Measurements from ENCODE around the gene LASP1NB.

The LASP1NB gene

DNA sequence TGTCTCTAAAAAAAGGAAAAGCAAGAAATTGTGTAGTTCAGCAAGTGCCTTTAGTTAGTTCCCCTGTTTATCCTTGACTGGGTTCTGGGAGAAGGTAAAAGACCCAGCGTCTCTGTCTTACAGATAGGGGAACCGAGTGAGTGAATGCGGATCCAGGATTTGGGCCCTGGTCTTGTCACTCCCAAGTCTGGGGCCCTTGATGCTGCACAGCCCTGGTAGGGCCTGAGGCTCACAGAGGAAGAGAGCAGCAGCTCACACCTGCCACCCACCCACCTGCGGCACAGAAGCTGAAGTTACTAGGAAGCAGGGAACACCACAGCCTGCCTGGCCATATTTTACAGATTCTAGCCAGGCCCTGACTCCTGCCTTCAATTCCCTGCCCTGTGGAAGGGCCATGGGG lies 33.3 kb upstream of the LASP1NB start:
- DNase-seq (ENCODE audit: low read depth, low spot score): no peak
- H3K4me3 ChIP-seq (ENCODE audit: low read depth, low read length): no peak overlapping the region
- no peak overlapping the region for H3K27ac ChIP-seq (ENCODE audit: low read depth, low read length)
- POLR2A ChIA-PET: no interaction called here
- H3K27me3 ChIP-seq (ENCODE audit: control insufficient read depth, insufficient read depth, low read length): no peaks in the 10 kb centered on the region
- no peaks in the 10 kb centered on the region for H3K9me3 ChIP-seq (ENCODE audit: control insufficient read depth, insufficient read depth, low read length)
- CTCF ChIA-PET: no interaction called here
- TF ChIP-seq, protein P1, sequence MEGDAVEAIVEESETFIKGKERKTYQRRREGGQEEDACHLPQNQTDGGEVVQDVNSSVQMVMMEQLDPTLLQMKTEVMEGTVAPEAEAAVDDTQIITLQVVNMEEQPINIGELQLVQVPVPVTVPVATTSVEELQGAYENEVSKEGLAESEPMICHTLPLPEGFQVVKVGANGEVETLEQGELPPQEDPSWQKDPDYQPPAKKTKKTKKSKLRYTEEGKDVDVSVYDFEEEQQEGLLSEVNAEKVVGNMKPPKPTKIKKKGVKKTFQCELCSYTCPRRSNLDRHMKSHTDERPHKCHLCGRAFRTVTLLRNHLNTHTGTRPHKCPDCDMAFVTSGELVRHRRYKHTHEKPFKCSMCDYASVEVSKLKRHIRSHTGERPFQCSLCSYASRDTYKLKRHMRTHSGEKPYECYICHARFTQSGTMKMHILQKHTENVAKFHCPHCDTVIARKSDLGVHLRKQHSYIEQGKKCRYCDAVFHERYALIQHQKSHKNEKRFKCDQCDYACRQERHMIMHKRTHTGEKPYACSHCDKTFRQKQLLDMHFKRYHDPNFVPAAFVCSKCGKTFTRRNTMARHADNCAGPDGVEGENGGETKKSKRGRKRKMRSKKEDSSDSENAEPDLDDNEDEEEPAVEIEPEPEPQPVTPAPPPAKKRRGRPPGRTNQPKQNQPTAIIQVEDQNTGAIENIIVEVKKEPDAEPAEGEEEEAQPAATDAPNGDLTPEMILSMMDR (IDR thresholded peaks at IDR 0.05; ENCODE audit: low read depth, low read length): no peak

DNA sequence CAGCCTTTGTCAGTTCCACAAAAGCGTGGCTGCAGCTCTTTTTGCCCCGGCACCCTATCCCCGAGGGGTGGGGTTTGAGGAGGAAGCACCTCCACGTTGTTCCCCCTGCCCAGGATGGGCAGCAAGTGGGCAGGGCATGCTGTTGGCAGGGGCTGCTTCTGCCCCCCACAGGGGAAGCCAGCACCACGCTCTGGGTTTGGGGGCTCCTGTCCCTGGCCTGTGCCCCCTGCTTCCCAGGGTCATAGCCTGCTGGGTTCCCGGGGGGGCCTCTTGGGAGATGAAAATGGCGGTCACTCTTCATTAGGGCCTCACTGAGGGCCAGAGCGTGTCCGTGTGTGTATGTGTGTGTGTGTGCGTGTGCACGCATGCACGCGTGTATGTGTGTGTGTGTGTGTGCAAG lies 32.8 kb upstream of the LASP1NB start:
- no peak for DNase-seq (ENCODE audit: low read depth, low spot score)
- Histone ChIP-seq H3K27me3 (ENCODE audit: control insufficient read depth, insufficient read depth, low read length) (no peaks in the 10 kb centered on the region), H3K4me3 (ENCODE audit: low read depth, low read length) (no peak overlapping the region), H3K27ac (ENCODE audit: low read depth, low read length) (no peak overlapping the region), H3K9me3 (ENCODE audit: control insufficient read depth, insufficient read depth, low read length) (no peaks in the 10 kb centered on the region; the same call in 1 of the 2 replicates)
- POLR2A ChIA-PET: no interaction called here
- CTCF ChIA-PET: no interaction called here
- TF ChIP-seq, protein P1 (IDR thresholded peaks at IDR 0.05; ENCODE audit: low read depth, low read length): no peak

DNA sequence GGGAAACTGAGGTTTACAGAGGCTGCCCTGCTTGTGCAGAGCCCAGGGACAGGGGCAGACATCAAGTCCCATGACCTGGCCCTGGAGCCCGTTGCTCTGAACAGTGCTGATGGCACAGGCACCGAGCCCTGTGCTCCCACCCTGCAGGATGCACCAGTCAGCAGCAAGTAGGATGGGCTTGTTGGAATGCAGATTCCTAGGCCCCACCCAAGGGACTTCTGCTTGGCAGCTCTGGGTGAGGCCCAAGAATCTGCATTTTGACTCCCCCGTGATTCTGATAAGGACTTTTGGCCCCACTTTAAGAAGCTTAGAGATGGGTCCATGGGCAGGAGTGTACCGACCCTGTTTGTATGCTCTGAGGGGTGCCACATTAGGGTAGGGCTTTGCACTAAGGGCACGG lies 32.3 kb upstream of the LASP1NB start:
- CTCF ChIA-PET: no interaction called here

DNA sequence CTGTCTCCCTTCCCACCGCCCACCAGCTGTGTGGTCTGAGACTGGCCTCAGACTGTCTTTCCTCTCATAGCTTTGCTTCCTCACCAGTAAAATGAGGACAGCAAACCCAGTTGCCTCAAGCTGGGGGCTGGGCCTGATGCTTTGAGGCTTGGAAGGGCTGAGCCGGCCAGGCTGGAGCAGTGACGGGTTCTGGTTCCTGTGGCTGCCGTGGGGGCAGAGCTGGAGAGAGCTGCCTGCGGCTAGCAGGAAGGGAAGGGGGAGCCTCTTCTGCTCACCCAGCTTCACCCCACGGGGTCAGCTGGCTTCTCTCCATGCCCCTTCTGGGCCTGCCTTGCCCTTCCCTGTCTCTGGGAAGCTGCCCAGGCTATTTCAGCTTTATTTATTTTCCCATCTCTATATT lies 31.8 kb upstream of the LASP1NB start:
- Histone ChIP-seq H3K4me3 (ENCODE audit: low read depth, low read length) (no peak overlapping the region), H3K9me3 (ENCODE audit: control insufficient read depth, insufficient read depth, low read length) (no peaks in the 10 kb centered on the region; the same call in 1 of the 2 replicates), H3K27ac (ENCODE audit: low read depth, low read length) (no peak overlapping the region), H3K27me3 (ENCODE audit: control insufficient read depth, insufficient read depth, low read length) (no peaks in the 10 kb centered on the region)
- no peak for DNase-seq (ENCODE audit: low read depth, low spot score)
- POLR2A ChIA-PET: interaction anchor here (0.7 to 1.3 kb wide), 3 partner anchors 22 to 29 kb away, joined by 3 to 4 read pairs (median 3); partner anchors contain the start of gene LASP1
- TF ChIP-seq, protein P1 (IDR thresholded peaks at IDR 0.05; ENCODE audit: low read depth, low read length): no peak
- CTCF ChIA-PET: no interaction called here

More for the DNA sequence above, 32.3 kb upstream of the LASP1NB start:
- POLR2A ChIA-PET: interaction anchor here (0.7 to 1.3 kb wide), 3 partner anchors 22 to 30 kb away, joined by 3 to 4 read pairs (median 3); partner anchors contain the start of gene LASP1
- no peak overlapping the region for H3K27ac ChIP-seq (ENCODE audit: low read depth, low read length)
- no peaks in the 10 kb centered on the region; the same call in 1 of the 2 replicates for H3K9me3 ChIP-seq (ENCODE audit: control insufficient read depth, insufficient read depth, low read length)
- TF ChIP-seq, protein P1 (IDR thresholded peaks at IDR 0.05; ENCODE audit: low read depth, low read length): no peak
- H3K4me3 ChIP-seq (ENCODE audit: low read depth, low read length): no peak overlapping the region
- DNase-seq (ENCODE audit: low read depth, low spot score): no peak
- H3K27me3 ChIP-seq (ENCODE audit: control insufficient read depth, insufficient read depth, low read length): no peaks in the 10 kb centered on the region

DNA sequence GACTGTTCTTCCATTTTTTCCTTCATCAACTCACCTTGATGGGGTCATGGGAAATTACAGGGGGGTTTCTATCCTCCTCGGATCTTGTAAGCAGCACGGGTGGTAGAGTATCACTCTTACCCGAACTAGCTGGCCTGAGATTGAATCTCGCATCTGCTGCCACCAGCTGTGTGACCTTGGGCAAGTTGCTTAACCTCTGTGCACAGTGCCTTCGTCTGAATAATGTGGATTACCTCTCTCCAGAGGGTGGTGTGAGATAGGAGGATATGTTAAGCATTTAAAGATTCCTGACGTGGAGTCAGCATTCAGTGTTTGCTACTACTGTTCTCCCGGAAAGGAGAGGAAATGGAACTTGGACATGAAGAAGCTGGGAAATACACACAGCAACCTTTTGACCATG lies 31.1 kb upstream of the LASP1NB start:
- no peak for DNase-seq (ENCODE audit: low read depth, low spot score)
- CTCF ChIA-PET: no interaction called here
- POLR2A ChIA-PET: interaction anchor here (0.7 to 1.3 kb wide), 2 partner anchors 25 to 28 kb away, joined by 3 read pairs; partner anchors contain the start of gene LASP1
- Histone ChIP-seq H3K4me3 (ENCODE audit: low read depth, low read length) (no peak overlapping the region), H3K27me3 (ENCODE audit: control insufficient read depth, insufficient read depth, low read length) (no peaks in the 10 kb centered on the region), H3K9me3 (ENCODE audit: control insufficient read depth, insufficient read depth, low read length) (no peaks in the 10 kb centered on the region; the same call in 1 of the 2 replicates), H3K27ac (ENCODE audit: low read depth, low read length) (peak overlapping the region; percentile 21)
- TF ChIP-seq, protein P1 (IDR thresholded peaks at IDR 0.05; ENCODE audit: low read depth, low read length): no peak

Measured in AG04450 (cell line).